RKO (cell line): ENCODE results near the gene ZMIZ2.
A peak's percentile ranks its signal among the peaks of the same experiment; 100 is the strongest.

ENCODE experiments used
- DNase-seq: peaks from one replicate; pipeline ENCODE4 v3.0.0-alpha.2; 2016; ENCODE audit warnings: low spot score

The ZMIZ2 gene

GRCh38 chr7:44757739-44758138 is 9.1 kb downstream of the ZMIZ2 start:
- no peak for DNase-seq

- DNase-seq, result no peak
Measured at GRCh38 chr7:44759246-44759645, 10.6 kb downstream of the ZMIZ2 start.

- no peak for DNase-seq
Measured at GRCh38 chr7:44760034-44760580, 11.5 kb downstream of the ZMIZ2 start.

GRCh38 chr7:44761207-44762161 is 12.8 kb downstream of the ZMIZ2 start:
- DNase-seq, result no peak

GRCh38 chr7:44762300-44762699 is 13.7 kb downstream of the ZMIZ2 start:
- no peak for DNase-seq

GRCh38 chr7:44762726-44763522 is 14.3 kb downstream of the ZMIZ2 start:
- no peak for DNase-seq

- DNase-seq, result no peak
Measured at GRCh38 chr7:44764081-44764480, 15.4 kb downstream of the ZMIZ2 start.

GRCh38 chr7:44764665-44765578 is 16.3 kb downstream of the ZMIZ2 start:
- DNase-seq, result peak; percentile 14

GRCh38 chr7:44765579-44766415 is 17.1 kb downstream of the ZMIZ2 start:
- no peak for DNase-seq

- no peak for DNase-seq
Measured at GRCh38 chr7:44766416-44766801, 17.8 kb downstream of the ZMIZ2 start.

GRCh38 chr7:44767134-44767911 is 18.7 kb downstream of the ZMIZ2 start:
- DNase-seq, result no peak

- no peak for DNase-seq
Measured at GRCh38 chr7:44767912-44768627, 19.4 kb downstream of the ZMIZ2 start.

- DNase-seq, result no peak
Measured at GRCh38 chr7:44768628-44769371, 20.2 kb downstream of the ZMIZ2 start.

GRCh38 chr7:44769376-44769775 is 20.7 kb downstream of the ZMIZ2 start:
- no peak for DNase-seq

- DNase-seq, result no peak
Measured at GRCh38 chr7:44769776-44770294, 21.2 kb downstream of the ZMIZ2 start.

- DNase-seq, result no peak
Measured at GRCh38 chr7:44771358-44771757, 22.7 kb downstream of the ZMIZ2 start.

- DNase-seq, result no peak
Measured at GRCh38 chr7:44772440-44772839, 23.8 kb downstream of the ZMIZ2 start.

GRCh38 chr7:44772867-44773266 is 24.2 kb downstream of the ZMIZ2 start:
- no peak for DNase-seq
